ENCODE results near the gene FAF1.
"Not testable (repeated sequence)": the region's sequence is repeated elsewhere in the genome, so short reads cannot be mapped to it uniquely, and the experiment has no call there.

DNA sequence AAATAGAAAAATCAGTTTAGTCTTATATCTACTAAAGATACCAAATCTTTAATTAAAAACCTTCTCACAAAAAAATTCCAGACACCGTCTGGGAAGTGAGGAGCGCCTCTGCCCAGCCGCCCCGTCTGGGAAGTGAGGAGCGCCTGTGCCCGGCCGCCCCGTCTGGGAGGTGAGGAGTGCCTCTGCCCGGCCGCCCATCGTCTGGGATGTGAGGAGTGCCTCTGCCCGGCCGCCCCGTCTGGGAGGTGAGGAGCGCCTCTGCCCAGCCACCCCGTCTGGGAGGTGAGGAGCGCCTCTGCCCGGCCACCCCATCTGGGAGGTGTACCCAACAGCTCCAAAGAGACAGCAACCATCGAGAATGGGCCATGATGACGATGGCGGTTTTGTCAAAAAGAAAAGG lies 133.3 kb downstream of the FAF1 start:
- not testable (repeated sequence) for TF ChIP-seq TEAD4 (IDR thresholded peaks at IDR 0.05; ENCODE audit: borderline replicate concordance, insufficient read depth); CHD2 (IDR thresholded peaks at IDR 0.05; ENCODE audit: low read length, partially characterized antibody); SIN3A (IDR thresholded peaks at IDR 0.05; ENCODE audit: borderline replicate concordance, low read depth, low read length); MEF2A (IDR thresholded peaks at IDR 0.05; ENCODE audit: borderline replicate concordance, low read depth); RCOR1 (IDR thresholded peaks at IDR 0.05; ENCODE audit: low read length); JUND (IDR thresholded peaks at IDR 0.05)
- TF ChIP-seq, protein P1, sequence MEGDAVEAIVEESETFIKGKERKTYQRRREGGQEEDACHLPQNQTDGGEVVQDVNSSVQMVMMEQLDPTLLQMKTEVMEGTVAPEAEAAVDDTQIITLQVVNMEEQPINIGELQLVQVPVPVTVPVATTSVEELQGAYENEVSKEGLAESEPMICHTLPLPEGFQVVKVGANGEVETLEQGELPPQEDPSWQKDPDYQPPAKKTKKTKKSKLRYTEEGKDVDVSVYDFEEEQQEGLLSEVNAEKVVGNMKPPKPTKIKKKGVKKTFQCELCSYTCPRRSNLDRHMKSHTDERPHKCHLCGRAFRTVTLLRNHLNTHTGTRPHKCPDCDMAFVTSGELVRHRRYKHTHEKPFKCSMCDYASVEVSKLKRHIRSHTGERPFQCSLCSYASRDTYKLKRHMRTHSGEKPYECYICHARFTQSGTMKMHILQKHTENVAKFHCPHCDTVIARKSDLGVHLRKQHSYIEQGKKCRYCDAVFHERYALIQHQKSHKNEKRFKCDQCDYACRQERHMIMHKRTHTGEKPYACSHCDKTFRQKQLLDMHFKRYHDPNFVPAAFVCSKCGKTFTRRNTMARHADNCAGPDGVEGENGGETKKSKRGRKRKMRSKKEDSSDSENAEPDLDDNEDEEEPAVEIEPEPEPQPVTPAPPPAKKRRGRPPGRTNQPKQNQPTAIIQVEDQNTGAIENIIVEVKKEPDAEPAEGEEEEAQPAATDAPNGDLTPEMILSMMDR (IDR thresholded peaks at IDR 0.05): not testable (repeated sequence)
